Neural progenitor cell (in vitro differentiated cells): Measurements from ENCODE around the gene RRAGD. TPM values are rescaled to one million over a fixed set of nuclear protein-coding genes. Genes with fewer than 3 reads are reported as not detected.
A peak's percentile ranks its signal among the peaks of the same experiment; 100 is the strongest.

ENCODE experiments used
- DNase-seq: peaks from one replicate; pipeline ENCODE4 v3.0.0-alpha.2; 2016; ENCODE audit warnings: low spot score
- H2AFZ ChIP-seq: fragments of 200-600 bp; sonication (generic); replicated peaks from 2 replicates; pipeline ENCODE4 v1.6.1; 2016; ENCODE audit warnings: antibody characterized with exemption
- H3F3A ChIP-seq: fragments of 200-600 bp; sonication (generic); 2 replicates; pipeline ENCODE4 v1.6.1; 2016; ENCODE audit warnings: antibody characterized with exemption, low read depth
- H3K27ac ChIP-seq: fragments of 200-600 bp; sonication (generic); 2 replicates; pipeline ENCODE4 v1.5.1; 2016; ENCODE audit warnings: mild to moderate bottlenecking
- H3K27me3 ChIP-seq: fragments of 200-600 bp; sonication (generic); 2 replicates; pipeline ENCODE4 v1.6.1; 2016; ENCODE audit warnings: mild to moderate bottlenecking, moderate library complexity
- H3K36me3 ChIP-seq: fragments of 200-600 bp; sonication (generic); 2 replicates; pipeline ENCODE4 v1.5.1; 2016
- H3K4me1 ChIP-seq: fragments of 200-600 bp; sonication (generic); 2 replicates; pipeline ENCODE4 v1.6.1; 2016; ENCODE audit warnings: mixed run types
- H3K4me2 ChIP-seq: fragments of 200-600 bp; sonication (generic); 2 replicates; pipeline ENCODE4 v1.6.1; 2016
- H3K4me3 ChIP-seq: fragments of 200-600 bp; sonication (generic); 2 replicates; pipeline ENCODE4 v1.5.1; 2016
- H3K79me2 ChIP-seq: fragments of 200-600 bp; sonication (generic); 2 replicates; pipeline ENCODE4 v1.6.1; 2016; ENCODE audit warnings: low read depth
- H3K9ac ChIP-seq: fragments of 200-600 bp; sonication (generic); 2 replicates; pipeline ENCODE4 v1.6.1; 2016
- H3K9me3 ChIP-seq: fragments of 200-600 bp; sonication (generic); 2 replicates; pipeline ENCODE4 v1.5.1; 2016; ENCODE audit warnings: low read depth
- H4K20me1 ChIP-seq: fragments of 200-600 bp; sonication (generic); 2 replicates; pipeline ENCODE4 v1.6.1; 2016; ENCODE audit warnings: low read depth
- H3K27ac Mint-ChIP-seq: 3 replicates; pipeline ENCODE4 v1.8.0; 2021; ENCODE audit warnings: mixed read lengths
- H3K27me3 Mint-ChIP-seq: 2 replicates; pipeline ENCODE4 v1.8.0; 2022; ENCODE audit warnings: low read depth, mild to moderate bottlenecking, inconsistent platforms, moderate library complexity, mixed read lengths; ENCODE audit not compliant: insufficient read depth
- H3K36me3 Mint-ChIP-seq: 3 replicates; pipeline ENCODE4 v1.8.0; 2021; ENCODE audit warnings: mixed read lengths
- H3K4me1 Mint-ChIP-seq: 3 replicates; pipeline ENCODE4 v1.8.0; 2021; ENCODE audit warnings: mixed read lengths
- H3K4me3 Mint-ChIP-seq: 3 replicates; pipeline ENCODE4 v1.8.0; 2021; ENCODE audit warnings: mild to moderate bottlenecking, moderate library complexity, mixed read lengths
- H3K9me3 Mint-ChIP-seq: 3 replicates; pipeline ENCODE4 v1.8.0; 2020; ENCODE audit warnings: mixed read lengths
- EZH2 ChIP-seq: fragments of 200-600 bp; sonication (generic); IDR thresholded peaks from 2 replicates; pipeline ENCODE4 v1.6.1; 2017; ENCODE audit warnings: antibody characterized with exemption, mild to moderate bottlenecking, moderate library complexity
- EZH2phosphoT487 ChIP-seq: fragments of 200-600 bp; sonication (generic); IDR thresholded peaks from 2 replicates; pipeline ENCODE4 v1.6.1; 2017; ENCODE audit warnings: antibody characterized with exemption
- total RNA-seq: library from RNA; depleted of rRNA; stranded (reverse); fragments of >200 nt; gene quantifications from 2 replicates; pipeline ENCODE4 v1.2.3, GENCODE V29; 2015; ENCODE audit warnings: low replicate concordance
- TF ChIP-seq, protein P1 (sequence below): fragments of 200-600 bp; sonication (generic); IDR thresholded peaks from 2 replicates; pipeline ENCODE4 v1.5.1; 2017; ENCODE audit warnings: antibody characterized with exemption, mild to moderate bottlenecking

RRAGD gene
- total RNA-seq, 1 donor from 2014 or later = 20.7 TPM

DNA sequence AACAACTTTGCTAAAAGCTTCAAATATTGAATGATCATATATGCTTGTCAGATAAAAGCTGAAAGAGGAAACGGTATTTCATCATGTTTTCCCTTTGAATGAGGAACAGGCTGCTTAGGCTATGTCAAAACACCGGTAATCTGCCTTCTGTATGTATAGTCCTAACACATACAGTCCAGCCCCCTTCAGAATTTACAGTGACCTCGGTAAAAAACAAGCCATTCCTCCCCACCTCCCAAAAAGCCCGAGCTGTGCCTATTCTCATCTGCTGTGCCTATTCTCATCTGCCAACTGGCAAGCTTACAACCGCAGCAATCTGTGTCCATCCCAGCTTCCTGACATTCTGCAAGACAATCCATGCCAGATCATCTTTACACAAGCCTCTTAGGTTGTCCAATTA is 32.8 kb downstream of the RRAGD start:
- no peaks in the 10 kb centered on the region for H3K36me3 Mint-ChIP-seq
- Histone ChIP-seq H3K27me3 (no peaks in the 10 kb centered on the region), H3K4me2 (no peak overlapping the region), H3K9ac (no peak overlapping the region), H3F3A (peaks cover 12% of the 10 kb centered on the region), H3K9me3 (no peaks in the 10 kb centered on the region), H3K36me3 (no peaks in the 10 kb centered on the region), H3K4me1 (peaks cover 12% of the 10 kb centered on the region), H4K20me1 (no peaks in the 10 kb centered on the region), H3K79me2 (no peaks in the 10 kb centered on the region), H3K27ac (no peak overlapping the region), H3K4me3 (no peak overlapping the region), H2AFZ (no peak overlapping the region)
- no peak overlapping the region for H3K4me3 Mint-ChIP-seq
- no peak overlapping the region for H3K27ac Mint-ChIP-seq
- no peaks in the 10 kb centered on the region for H3K9me3 Mint-ChIP-seq
- no peak for DNase-seq
- peaks cover 16% of the 10 kb centered on the region for H3K4me1 Mint-ChIP-seq
- H3K27me3 Mint-ChIP-seq = no peaks in the 10 kb centered on the region
- TF ChIP-seq, protein P1, sequence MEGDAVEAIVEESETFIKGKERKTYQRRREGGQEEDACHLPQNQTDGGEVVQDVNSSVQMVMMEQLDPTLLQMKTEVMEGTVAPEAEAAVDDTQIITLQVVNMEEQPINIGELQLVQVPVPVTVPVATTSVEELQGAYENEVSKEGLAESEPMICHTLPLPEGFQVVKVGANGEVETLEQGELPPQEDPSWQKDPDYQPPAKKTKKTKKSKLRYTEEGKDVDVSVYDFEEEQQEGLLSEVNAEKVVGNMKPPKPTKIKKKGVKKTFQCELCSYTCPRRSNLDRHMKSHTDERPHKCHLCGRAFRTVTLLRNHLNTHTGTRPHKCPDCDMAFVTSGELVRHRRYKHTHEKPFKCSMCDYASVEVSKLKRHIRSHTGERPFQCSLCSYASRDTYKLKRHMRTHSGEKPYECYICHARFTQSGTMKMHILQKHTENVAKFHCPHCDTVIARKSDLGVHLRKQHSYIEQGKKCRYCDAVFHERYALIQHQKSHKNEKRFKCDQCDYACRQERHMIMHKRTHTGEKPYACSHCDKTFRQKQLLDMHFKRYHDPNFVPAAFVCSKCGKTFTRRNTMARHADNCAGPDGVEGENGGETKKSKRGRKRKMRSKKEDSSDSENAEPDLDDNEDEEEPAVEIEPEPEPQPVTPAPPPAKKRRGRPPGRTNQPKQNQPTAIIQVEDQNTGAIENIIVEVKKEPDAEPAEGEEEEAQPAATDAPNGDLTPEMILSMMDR = no peak
- TF ChIP-seq EZH2phosphoT487 (no peak), EZH2 (no peak)

DNA sequence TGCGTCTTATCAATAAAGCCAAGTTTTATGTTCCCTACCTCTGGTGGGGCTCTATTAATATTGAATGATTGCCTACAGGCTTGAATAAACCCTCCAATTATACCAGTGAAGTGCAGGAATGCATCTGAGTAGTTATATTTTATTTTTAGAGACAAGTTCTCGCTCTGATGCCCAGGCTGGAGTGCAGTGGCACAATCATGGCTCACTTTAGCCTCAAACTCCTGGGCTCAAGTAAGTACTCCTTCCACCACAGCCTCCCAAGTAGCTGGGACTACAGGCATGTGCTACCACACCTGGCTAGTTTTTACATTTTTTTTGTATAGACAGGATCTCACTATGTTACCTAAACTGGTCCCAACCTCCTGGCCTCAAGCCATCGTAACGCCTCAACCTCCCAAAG is 33.4 kb downstream of the RRAGD start:
- Histone ChIP-seq H3K27me3 (no peaks in the 10 kb centered on the region), H3K9ac (no peak overlapping the region), H3K36me3 (no peaks in the 10 kb centered on the region), H2AFZ (no peak overlapping the region), H3K4me1 (peaks cover 12% of the 10 kb centered on the region), H3K27ac (no peak overlapping the region), H3F3A (peaks cover 14% of the 10 kb centered on the region), H4K20me1 (no peaks in the 10 kb centered on the region), H3K79me2 (no peaks in the 10 kb centered on the region), H3K4me2 (no peak overlapping the region), H3K9me3 (no peaks in the 10 kb centered on the region), H3K4me3 (no peak overlapping the region)
- H3K9me3 Mint-ChIP-seq = no peaks in the 10 kb centered on the region
- TF ChIP-seq, protein P1 = no peak
- no peak for TF ChIP-seq EZH2phosphoT487
- DNase-seq = no peak
- H3K4me1 Mint-ChIP-seq = peaks cover 16% of the 10 kb centered on the region
- H3K36me3 Mint-ChIP-seq = no peaks in the 10 kb centered on the region
- H3K27ac Mint-ChIP-seq = no peak overlapping the region
- H3K27me3 Mint-ChIP-seq = no peaks in the 10 kb centered on the region
- H3K4me3 Mint-ChIP-seq = no peak overlapping the region

DNA sequence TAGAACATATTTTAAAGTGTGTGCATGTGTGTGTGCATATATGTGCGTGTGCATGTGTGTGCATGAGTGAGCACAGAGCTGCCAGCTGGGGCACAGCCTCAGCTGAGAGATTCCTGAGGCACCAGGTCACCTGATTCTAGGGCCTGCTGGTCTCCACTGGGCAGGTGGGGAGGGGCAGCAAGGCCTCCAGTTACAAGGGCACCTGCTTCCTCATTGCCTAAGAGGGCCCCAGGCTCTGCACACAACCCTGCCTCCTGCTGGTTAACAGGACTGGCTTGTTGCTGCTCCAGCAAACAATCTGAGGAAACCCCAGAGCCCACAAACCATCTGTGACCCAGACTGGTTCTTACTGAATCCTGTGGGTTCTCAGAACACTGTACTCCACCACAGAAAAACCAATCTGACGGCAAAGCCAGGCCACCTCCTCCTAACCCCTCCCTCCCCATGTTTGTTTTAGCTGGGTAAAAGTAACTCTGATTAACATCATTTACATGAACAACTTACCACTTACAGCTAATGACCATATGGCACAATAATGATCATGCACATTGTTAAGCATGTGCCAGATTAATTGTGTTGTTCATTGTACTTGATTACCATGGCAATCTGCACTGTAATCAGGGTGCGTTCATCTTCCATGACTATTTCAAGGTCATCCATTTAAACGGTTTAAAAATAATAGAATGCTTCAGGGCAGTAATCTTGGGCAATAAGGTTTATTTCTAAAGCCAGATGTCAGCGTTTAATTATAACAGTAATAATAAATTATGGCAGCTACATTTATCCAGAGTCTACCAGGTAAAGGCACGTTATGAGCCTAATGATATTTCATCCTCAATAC is 36.4 kb downstream of the RRAGD start:
- H4K20me1 ChIP-seq = no peaks in the 10 kb centered on the region
- no peaks in the 10 kb centered on the region for H3K79me2 ChIP-seq
- peaks cover 12% of the 10 kb centered on the region for H3K4me1 ChIP-seq
- no peak overlapping the region for H3K9ac ChIP-seq
- Mint-ChIP-seq H3K27me3 (no peaks in the 10 kb centered on the region), H3K4me1 (peaks cover 17% of the 10 kb centered on the region), H3K27ac (peak overlapping the region; percentile 50), H3K4me3 (no peak overlapping the region), H3K9me3 (no peaks in the 10 kb centered on the region), H3K36me3 (no peaks in the 10 kb centered on the region)
- no peak for TF ChIP-seq EZH2phosphoT487
- no peak for TF ChIP-seq EZH2
- TF ChIP-seq, protein P1 = peak; percentile 46
- H3F3A ChIP-seq = peaks cover 19% of the 10 kb centered on the region
- no peaks in the 10 kb centered on the region for H3K36me3 ChIP-seq
- DNase-seq = peak; percentile 82
- no peak overlapping the region for H3K27ac ChIP-seq
- no peaks in the 10 kb centered on the region for H3K27me3 ChIP-seq
- peak overlapping the region; percentile 48 for H2AFZ ChIP-seq
- H3K4me3 ChIP-seq = no peak overlapping the region
- H3K4me2 ChIP-seq = peak overlapping the region; percentile 42
- no peaks in the 10 kb centered on the region for H3K9me3 ChIP-seq
